ENCODE measurements around the gene IL10.

- TF ChIP-seq REST (tag by site-specific recombination; IDR thresholded peaks at IDR 0.05) (no peak), GLIS2 (tag by site-specific recombination; IDR thresholded peaks at IDR 0.05) (no peak), ZNF184 (tag by site-specific recombination; IDR thresholded peaks at IDR 0.05) (no peak), ZEB2 (tag by site-specific recombination; IDR thresholded peaks at IDR 0.05) (no peak), CTCF (tag by site-specific recombination; IDR thresholded peaks at IDR 0.05) (no peak), HOXA7 (CRISPR knock-in tag; IDR thresholded peaks at IDR 0.05; ENCODE audit: borderline replicate concordance) (no peak), KLF16 (tag by site-specific recombination; IDR thresholded peaks at IDR 0.05) (no peak), WT1 (tag by site-specific recombination; IDR thresholded peaks at IDR 0.05) (no peak), ZBTB8A (tag by site-specific recombination; IDR thresholded peaks at IDR 0.05) (no peak), ZNF558 (tag by site-specific recombination; IDR thresholded peaks at IDR 0.05) (no peak), ZNF133 (tag by site-specific recombination; IDR thresholded peaks at IDR 0.05) (no peak), ZNF488 (tag by site-specific recombination; IDR thresholded peaks at IDR 0.05) (no peak), ZNF274 (IDR thresholded peaks at IDR 0.05; ENCODE audit: low read length) (no peak), ZNF274 (tag by site-specific recombination; IDR thresholded peaks at IDR 0.05; ENCODE audit: borderline replicate concordance) (no peak)
Measured at GRCh38 chr1:206778031-206778430, 5.7 kb upstream of the IL10 start.
